Activated naive CD8-positive, alpha-beta T cell treated with anti-CD3 and anti-CD28 coated beads for 36 hours (primary cell): ENCODE data around the gene SLC17A1. TPM values are rescaled to one million over a fixed set of nuclear protein-coding genes. Genes with fewer than 3 reads are reported as not detected.

ENCODE experiments used
- DNase-seq: peaks from one replicate; pipeline ENCODE4 v3.0.0; 2021
- H3K27ac Mint-ChIP-seq: one replicate; pipeline ENCODE4 v1.8.0; 2022; ENCODE audit warnings: mild to moderate bottlenecking, moderate library complexity, mixed read lengths
- H3K27me3 Mint-ChIP-seq: one replicate; pipeline ENCODE4 v1.8.0; 2022; ENCODE audit warnings: mild to moderate bottlenecking, mixed read lengths
- H3K36me3 Mint-ChIP-seq: one replicate; pipeline ENCODE4 v1.8.0; 2021; ENCODE audit warnings: mild to moderate bottlenecking, mixed read lengths
- H3K4me1 Mint-ChIP-seq: one replicate; pipeline ENCODE4 v1.8.0; 2021; ENCODE audit warnings: mixed read lengths
- H3K4me3 Mint-ChIP-seq: one replicate; pipeline ENCODE4 v1.8.0; 2022; ENCODE audit warnings: mild to moderate bottlenecking, moderate library complexity, mixed read lengths
- H3K9me3 Mint-ChIP-seq: one replicate; pipeline ENCODE4 v1.8.0; 2022; ENCODE audit warnings: mixed read lengths
- total RNA-seq, 2 experiments: library from RNA; stranded (reverse); gene quantifications; one replicate each; pipeline ENCODE4 v1.2.3, GENCODE V29; 2021

The SLC17A1 gene
- total RNA-seq, 2 experiments from 2014 or later: not detected

DNA sequence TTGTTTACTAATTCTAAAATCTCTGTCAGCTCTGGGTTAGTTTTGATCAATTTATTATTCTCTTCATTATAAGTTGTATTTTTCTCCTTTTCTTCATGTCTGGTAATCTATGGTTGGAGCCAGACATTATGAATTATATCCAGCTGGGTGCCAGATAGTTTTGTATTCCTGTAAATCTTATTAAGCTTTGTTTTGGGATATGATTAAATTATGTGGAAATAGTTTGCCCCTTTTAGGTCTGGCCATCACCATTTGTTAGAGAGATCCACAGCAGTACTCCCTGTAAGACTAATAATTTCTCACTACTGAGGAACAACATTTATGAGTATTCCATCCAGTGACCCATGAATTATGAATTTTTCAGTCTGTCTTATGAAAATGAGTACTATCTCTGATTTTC lies 20.9 kb upstream of the SLC17A1 start:
- Mint-ChIP-seq H3K9me3 (no peaks in the 10 kb centered on the region), H3K4me3 (no peak overlapping the region), H3K27me3 (no peaks in the 10 kb centered on the region), H3K27ac (no peak overlapping the region), H3K36me3 (no peaks in the 10 kb centered on the region), H3K4me1 (peaks cover 5% of the 10 kb centered on the region)
- DNase-seq: no peak

DNA sequence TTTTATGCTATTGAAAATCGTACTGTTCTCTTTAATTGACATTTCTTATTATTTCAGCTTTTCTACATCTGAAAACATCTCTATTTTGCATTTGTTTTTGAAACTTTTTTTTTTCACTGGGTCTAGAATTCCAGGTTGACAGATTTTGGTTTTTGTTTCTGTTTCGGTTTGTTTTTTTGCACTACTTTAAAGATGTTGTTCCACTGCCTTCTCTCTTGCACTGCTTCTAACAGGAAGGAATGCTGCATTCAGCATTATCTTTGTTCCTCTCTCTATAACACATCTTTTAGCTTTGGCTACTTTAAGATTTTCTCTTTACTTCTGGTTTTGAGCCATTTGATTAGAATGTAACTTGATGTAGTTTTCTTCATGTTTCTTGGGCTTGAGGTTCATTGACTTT lies 20.1 kb upstream of the SLC17A1 start:
- H3K36me3 Mint-ChIP-seq: no peaks in the 10 kb centered on the region
- H3K9me3 Mint-ChIP-seq: no peaks in the 10 kb centered on the region
- no peak overlapping the region for H3K27ac Mint-ChIP-seq
- H3K4me3 Mint-ChIP-seq: no peak overlapping the region
- peaks cover 2% of the 10 kb centered on the region for H3K27me3 Mint-ChIP-seq
- peaks cover 5% of the 10 kb centered on the region for H3K4me1 Mint-ChIP-seq
- DNase-seq: no peak

DNA sequence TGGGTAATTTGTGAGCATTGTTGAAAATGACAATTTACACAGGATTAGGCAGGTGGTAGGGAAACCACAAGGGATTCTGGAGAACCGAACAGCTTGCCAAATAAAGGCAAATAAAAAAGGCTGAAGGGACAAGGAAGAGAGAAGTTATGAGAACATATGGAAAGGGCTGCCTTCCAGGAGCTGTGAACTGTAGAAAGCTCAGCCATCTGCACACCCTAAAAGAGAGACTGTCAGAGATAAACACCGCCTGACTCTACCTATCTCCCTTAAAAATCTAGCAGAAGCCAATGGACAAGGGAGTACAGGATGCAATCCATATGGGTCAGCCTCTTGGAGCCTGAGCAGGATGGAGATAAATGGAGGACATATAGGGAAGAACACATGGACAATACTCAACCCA lies 12.7 kb upstream of the SLC17A1 start:
- no peak overlapping the region for H3K27ac Mint-ChIP-seq
- no peak overlapping the region for H3K4me3 Mint-ChIP-seq
- H3K9me3 Mint-ChIP-seq: no peaks in the 10 kb centered on the region
- H3K4me1 Mint-ChIP-seq: no peaks in the 10 kb centered on the region
- no peak for DNase-seq
- no peaks in the 10 kb centered on the region for H3K36me3 Mint-ChIP-seq
- H3K27me3 Mint-ChIP-seq: peaks cover 4% of the 10 kb centered on the region

DNA sequence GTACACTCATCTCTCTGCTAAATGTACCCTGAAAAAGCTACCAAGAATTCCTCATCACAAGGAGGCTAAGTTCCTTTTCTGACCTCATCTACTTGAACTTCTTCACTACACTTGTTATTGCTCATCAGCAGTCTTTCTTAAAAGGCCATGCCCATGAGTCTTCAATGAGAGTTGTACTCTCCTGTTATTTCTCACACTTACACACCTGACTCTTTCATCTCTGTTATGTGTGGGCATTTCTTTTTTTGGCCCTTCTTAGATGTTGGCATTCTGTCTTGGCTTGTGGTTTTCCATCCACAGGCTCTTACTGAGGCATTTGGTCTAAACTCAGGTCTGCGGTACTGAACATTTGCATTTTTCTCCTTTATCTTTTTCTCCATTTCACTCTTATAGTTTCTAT lies 10.7 kb upstream of the SLC17A1 start:
- peaks cover 4% of the 10 kb centered on the region for H3K27me3 Mint-ChIP-seq
- no peaks in the 10 kb centered on the region for H3K9me3 Mint-ChIP-seq
- no peak overlapping the region for H3K4me3 Mint-ChIP-seq
- peak; percentile 8 for DNase-seq
- H3K27ac Mint-ChIP-seq: no peak overlapping the region
- H3K4me1 Mint-ChIP-seq: no peaks in the 10 kb centered on the region
- H3K36me3 Mint-ChIP-seq: no peaks in the 10 kb centered on the region

DNA sequence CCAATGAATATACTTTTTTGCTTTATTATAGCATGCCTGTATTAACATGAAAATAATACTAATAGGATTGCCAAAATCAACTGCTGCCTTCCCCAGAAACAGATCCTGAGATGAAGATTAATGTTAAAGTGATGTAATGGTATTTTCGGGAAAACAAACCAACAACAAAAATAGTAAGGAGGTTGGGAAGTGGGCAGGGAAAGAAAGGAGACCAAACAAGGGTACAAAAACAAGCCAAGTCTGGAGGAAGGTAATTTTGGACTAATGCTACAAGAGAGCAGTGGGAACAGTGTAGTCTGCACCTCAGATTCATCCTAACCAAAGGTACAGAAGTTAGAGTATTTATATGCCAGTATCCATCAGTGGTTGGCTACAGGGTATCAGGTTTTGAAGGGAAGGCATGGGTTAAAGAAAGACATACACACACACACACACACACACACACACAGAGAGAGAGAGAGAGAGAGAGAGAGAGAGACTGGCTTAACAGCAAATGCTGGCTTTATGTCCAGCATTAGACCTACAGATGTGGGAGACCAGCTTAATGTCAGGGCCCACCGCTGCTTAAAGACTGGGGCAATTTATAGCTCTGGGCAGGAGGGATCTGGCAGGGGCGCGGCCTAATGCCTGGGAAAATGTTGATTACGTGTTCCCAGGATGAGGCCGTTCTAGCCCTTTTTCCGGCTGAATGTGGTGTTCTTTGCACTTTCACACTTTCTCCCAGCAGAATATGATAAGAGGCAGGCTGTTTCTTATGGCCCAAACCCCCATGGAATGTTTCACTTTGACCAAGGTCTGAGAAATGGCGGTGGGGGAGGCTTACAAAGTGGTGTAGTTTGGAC lies 3.8 kb upstream of the SLC17A1 start:
- Mint-ChIP-seq H3K27me3 (peaks cover 6% of the 10 kb centered on the region), H3K9me3 (no peaks in the 10 kb centered on the region), H3K4me1 (no peaks in the 10 kb centered on the region), H3K27ac (no peak overlapping the region), H3K36me3 (no peaks in the 10 kb centered on the region), H3K4me3 (no peak overlapping the region)
- no peak for DNase-seq

GRCh38 chr6:25834950-25835349 lies 3.1 kb upstream of the SLC17A1 start:
- Mint-ChIP-seq H3K36me3 (no peaks in the 10 kb centered on the region), H3K27ac (no peak overlapping the region), H3K9me3 (no peaks in the 10 kb centered on the region), H3K4me3 (no peak overlapping the region), H3K27me3 (peaks cover 7% of the 10 kb centered on the region), H3K4me1 (no peaks in the 10 kb centered on the region)
- no peak for DNase-seq

DNA sequence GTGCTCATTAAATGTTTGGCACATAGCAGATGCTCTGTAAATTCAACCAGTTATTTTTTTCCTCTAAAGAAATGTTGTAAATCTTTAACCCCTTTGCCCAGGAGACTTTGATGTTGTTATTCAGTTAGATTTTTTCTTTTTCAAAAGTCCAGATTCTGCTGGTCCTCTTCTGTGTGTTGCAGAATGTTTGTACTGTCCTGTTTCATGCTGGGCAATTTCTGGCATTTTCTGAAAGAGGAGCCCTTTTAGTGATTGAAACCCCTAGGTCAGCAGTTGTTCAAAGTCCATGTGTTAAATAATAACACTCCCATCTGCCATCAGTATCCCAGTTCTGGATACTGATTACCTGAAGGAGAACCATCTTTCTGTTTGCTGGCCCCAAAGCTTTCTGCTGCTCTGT lies 1.3 kb upstream of the SLC17A1 start:
- no peaks in the 10 kb centered on the region for H3K4me1 Mint-ChIP-seq
- H3K9me3 Mint-ChIP-seq: no peaks in the 10 kb centered on the region
- no peak overlapping the region for H3K4me3 Mint-ChIP-seq
- H3K27me3 Mint-ChIP-seq: peaks cover 13% of the 10 kb centered on the region
- no peaks in the 10 kb centered on the region for H3K36me3 Mint-ChIP-seq
- no peak for DNase-seq
- H3K27ac Mint-ChIP-seq: no peak overlapping the region

GRCh38 chr6:25832670-25833069 lies 818 bp upstream of the SLC17A1 start:
- no peak overlapping the region for H3K27ac Mint-ChIP-seq
- H3K27me3 Mint-ChIP-seq: peaks cover 16% of the 10 kb centered on the region
- no peaks in the 10 kb centered on the region for H3K4me1 Mint-ChIP-seq
- H3K4me3 Mint-ChIP-seq: no peak overlapping the region
- DNase-seq: no peak
- no peaks in the 10 kb centered on the region for H3K9me3 Mint-ChIP-seq
- H3K36me3 Mint-ChIP-seq: no peaks in the 10 kb centered on the region

- no peak for DNase-seq
- H3K27me3 Mint-ChIP-seq: peaks cover 17% of the 10 kb centered on the region
- no peak overlapping the region for H3K4me3 Mint-ChIP-seq
- no peaks in the 10 kb centered on the region for H3K4me1 Mint-ChIP-seq
- no peak overlapping the region for H3K27ac Mint-ChIP-seq
- no peaks in the 10 kb centered on the region for H3K36me3 Mint-ChIP-seq
- no peaks in the 10 kb centered on the region for H3K9me3 Mint-ChIP-seq
These were observed 433 bp upstream of the SLC17A1 start for GRCh38 chr6:25832307-25832662.

DNA sequence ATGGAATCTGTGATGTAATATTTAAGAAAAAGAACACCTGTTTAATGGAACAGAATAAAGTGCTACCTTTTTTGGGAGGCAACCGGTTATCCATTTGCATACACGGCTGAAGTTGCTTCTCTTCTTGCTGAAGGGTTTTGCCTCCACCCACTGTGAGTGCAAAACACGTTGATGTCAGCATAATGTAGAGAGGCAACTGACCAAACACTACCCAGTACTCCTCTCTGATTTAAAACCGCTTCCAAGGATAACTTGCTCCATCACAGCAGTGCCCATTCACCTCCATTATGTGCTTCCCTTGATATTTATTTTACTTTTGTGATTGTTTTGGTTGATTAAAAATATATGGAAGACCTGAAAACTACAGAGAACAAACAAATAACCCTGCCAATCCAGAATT lies 1.4 kb downstream of the SLC17A1 start:
- no peaks in the 10 kb centered on the region for H3K4me1 Mint-ChIP-seq
- no peak for DNase-seq
- no peak overlapping the region for H3K4me3 Mint-ChIP-seq
- H3K36me3 Mint-ChIP-seq: no peaks in the 10 kb centered on the region
- peaks cover 27% of the 10 kb centered on the region for H3K27me3 Mint-ChIP-seq
- H3K27ac Mint-ChIP-seq: no peak overlapping the region
- H3K9me3 Mint-ChIP-seq: peaks cover 7% of the 10 kb centered on the region

- H3K4me1 Mint-ChIP-seq: no peaks in the 10 kb centered on the region
- H3K9me3 Mint-ChIP-seq: peaks cover 9% of the 10 kb centered on the region
- H3K27me3 Mint-ChIP-seq: peaks cover 33% of the 10 kb centered on the region
- H3K27ac Mint-ChIP-seq: no peak overlapping the region
- no peaks in the 10 kb centered on the region for H3K36me3 Mint-ChIP-seq
- no peak overlapping the region for H3K4me3 Mint-ChIP-seq
- DNase-seq: no peak
These were observed 2.5 kb downstream of the SLC17A1 start for GRCh38 chr6:25829375-25829774.

- Mint-ChIP-seq H3K4me3 (no peak overlapping the region), H3K27ac (no peak overlapping the region), H3K4me1 (peaks cover 3% of the 10 kb centered on the region), H3K9me3 (peaks cover 10% of the 10 kb centered on the region), H3K36me3 (no peaks in the 10 kb centered on the region), H3K27me3 (peaks cover 30% of the 10 kb centered on the region)
- no peak for DNase-seq
These were observed 10.5 kb downstream of the SLC17A1 start for GRCh38 chr6:25821341-25821740.

DNA sequence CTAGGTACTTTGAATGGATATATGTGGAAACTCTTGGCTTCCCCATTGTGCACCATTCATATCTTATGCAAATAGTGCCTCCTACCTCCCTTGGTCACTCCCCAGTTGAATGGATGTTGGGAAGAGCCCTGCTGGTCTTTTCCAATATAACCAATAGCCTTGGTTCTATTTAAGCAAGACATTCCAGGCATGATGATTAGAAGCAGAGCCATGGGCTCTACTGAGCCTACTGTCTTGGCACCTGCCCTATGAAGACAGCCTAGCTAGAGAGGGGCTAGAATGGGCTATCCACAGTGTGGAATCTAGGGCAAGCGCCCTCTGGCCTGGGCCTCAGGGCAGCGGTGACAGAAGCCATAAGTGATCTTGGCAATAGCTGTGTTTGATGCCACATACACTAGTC lies 15.6 kb downstream of the SLC17A1 start:
- Mint-ChIP-seq H3K36me3 (no peaks in the 10 kb centered on the region), H3K4me3 (no peak overlapping the region), H3K27me3 (peaks cover 21% of the 10 kb centered on the region), H3K27ac (no peak overlapping the region), H3K4me1 (peaks cover under 1% of the 10 kb centered on the region), H3K9me3 (peaks cover 3% of the 10 kb centered on the region)
- no peak for DNase-seq

- Mint-ChIP-seq H3K27me3 (peaks cover 19% of the 10 kb centered on the region), H3K36me3 (no peaks in the 10 kb centered on the region)
These were observed 16.7 kb downstream of the SLC17A1 start for GRCh38 chr6:25815194-25815593.

GRCh38 chr6:25804804-25805203 lies 27.0 kb downstream of the SLC17A1 start:
- peaks cover 31% of the 10 kb centered on the region for H3K27me3 Mint-ChIP-seq
- no peak for DNase-seq
- H3K27ac Mint-ChIP-seq: no peak overlapping the region
- H3K9me3 Mint-ChIP-seq: no peaks in the 10 kb centered on the region
- no peaks in the 10 kb centered on the region for H3K36me3 Mint-ChIP-seq
- no peaks in the 10 kb centered on the region for H3K4me1 Mint-ChIP-seq
- H3K4me3 Mint-ChIP-seq: no peak overlapping the region

More at GRCh38 chr6:25815194-25815593, 16.7 kb downstream of the SLC17A1 start:
- Mint-ChIP-seq H3K9me3 (peaks cover 3% of the 10 kb centered on the region), H3K27ac (no peak overlapping the region), H3K4me1 (no peaks in the 10 kb centered on the region), H3K4me3 (no peak overlapping the region)
- DNase-seq: no peak

DNA sequence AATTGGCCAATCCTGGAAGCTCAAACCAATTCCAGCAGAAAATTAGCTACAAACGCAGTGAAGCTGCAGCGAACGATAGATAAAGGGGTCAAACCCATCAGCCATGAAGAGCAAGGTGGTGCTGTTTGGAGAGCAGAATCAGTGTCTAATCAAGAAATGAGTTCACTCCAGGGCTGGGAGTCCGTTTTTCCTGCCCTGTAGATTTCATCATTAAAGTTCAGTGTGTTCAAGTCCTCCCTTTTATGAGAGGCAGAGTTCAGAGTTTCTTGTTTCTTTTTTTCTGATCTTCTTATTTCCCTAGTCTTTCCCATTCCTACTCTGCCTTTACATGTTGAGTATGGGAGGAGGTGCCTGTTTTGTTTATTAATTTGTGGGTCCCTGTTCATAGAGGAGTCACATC lies 30.4 kb downstream of the SLC17A1 start:
- Mint-ChIP-seq H3K4me1 (no peaks in the 10 kb centered on the region), H3K4me3 (no peak overlapping the region), H3K36me3 (no peaks in the 10 kb centered on the region), H3K9me3 (no peaks in the 10 kb centered on the region), H3K27ac (no peak overlapping the region), H3K27me3 (peaks cover 30% of the 10 kb centered on the region)
- DNase-seq: no peak
